Thyroid gland (tissue), 4 donors: ENCODE data around the gene SPDYE16.
"Not testable (repeated sequence)": the region's sequence is repeated elsewhere in the genome, so short reads cannot be mapped to it uniquely, and the experiment has no call there.

Experiments
- POLR2A ChIP-seq, 2 donors: fragments of 450-650 bp; IDR thresholded peaks; one replicate each; pipeline ENCODE4 v1.6.1; 2017; ENCODE audit warnings: antibody characterized with exemption in 2 of 2, mild to moderate bottlenecking in 2 of 2, moderate library complexity in 1 of 2
- TF ChIP-seq, protein P1 (sequence below), 6 experiments: fragments of 200-600 bp in 3 of 6; fragments of 450-650 bp in 3 of 6; sonication (generic) in 3 of 6; IDR thresholded peaks; one replicate each; pipeline ENCODE4 v1.5.1; 2016 to 2019; ENCODE audit warnings: antibody characterized with exemption in 6 of 6, mild to moderate bottlenecking in 2 of 6, inconsistent platforms in 1 of 6, moderate library complexity in 1 of 6

DNA sequence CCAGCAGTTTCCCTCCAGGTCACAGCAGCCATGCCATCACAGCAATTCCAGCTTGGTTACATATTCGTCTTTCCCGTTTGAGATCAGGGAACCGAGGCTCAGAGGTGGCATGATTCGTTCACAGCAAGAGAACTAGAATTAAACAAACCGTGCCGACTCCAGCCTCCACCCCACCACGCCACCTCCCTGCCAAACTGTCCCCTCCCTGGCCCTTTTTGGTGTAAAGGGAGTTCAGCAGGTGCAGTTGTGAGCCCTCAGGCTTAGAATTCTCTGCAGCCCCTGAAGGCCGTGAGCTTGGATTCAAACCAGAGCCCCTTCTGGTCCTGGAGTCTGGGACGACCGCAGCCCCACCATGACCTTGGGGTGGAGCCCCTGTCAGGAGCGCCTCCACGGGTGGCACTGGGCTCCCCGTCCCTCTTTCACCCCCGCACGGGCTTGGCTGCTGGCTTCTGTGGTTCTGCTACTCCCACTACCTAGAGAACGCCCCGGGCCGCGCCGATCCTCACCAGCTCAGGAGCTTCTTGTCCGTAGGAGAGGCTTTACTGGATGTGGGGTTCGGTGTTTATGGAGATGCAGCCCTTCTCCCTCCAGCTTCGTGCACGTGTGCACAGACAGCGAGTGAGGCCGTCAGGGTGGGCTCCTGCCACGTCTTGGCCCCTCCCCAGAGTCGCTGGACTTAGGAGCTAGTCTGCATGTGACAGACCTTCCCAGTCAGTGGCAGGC, 43.7 kb downstream of the SPDYE16 start:
- TF ChIP-seq, protein P1, sequence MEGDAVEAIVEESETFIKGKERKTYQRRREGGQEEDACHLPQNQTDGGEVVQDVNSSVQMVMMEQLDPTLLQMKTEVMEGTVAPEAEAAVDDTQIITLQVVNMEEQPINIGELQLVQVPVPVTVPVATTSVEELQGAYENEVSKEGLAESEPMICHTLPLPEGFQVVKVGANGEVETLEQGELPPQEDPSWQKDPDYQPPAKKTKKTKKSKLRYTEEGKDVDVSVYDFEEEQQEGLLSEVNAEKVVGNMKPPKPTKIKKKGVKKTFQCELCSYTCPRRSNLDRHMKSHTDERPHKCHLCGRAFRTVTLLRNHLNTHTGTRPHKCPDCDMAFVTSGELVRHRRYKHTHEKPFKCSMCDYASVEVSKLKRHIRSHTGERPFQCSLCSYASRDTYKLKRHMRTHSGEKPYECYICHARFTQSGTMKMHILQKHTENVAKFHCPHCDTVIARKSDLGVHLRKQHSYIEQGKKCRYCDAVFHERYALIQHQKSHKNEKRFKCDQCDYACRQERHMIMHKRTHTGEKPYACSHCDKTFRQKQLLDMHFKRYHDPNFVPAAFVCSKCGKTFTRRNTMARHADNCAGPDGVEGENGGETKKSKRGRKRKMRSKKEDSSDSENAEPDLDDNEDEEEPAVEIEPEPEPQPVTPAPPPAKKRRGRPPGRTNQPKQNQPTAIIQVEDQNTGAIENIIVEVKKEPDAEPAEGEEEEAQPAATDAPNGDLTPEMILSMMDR (IDR thresholded peaks at IDR 0.05): not testable (repeated sequence)
- not testable (repeated sequence) for TF ChIP-seq POLR2A (IDR thresholded peaks at IDR 0.05)
